Measurements from ENCODE around the gene SLC5A10. TPM values are rescaled to one million over a fixed set of nuclear protein-coding genes. Genes with fewer than 3 reads are reported as not detected.

SLC5A10 gene
- total RNA-seq, 1 donor from 2014 or later = 0.20 TPM

DNA sequence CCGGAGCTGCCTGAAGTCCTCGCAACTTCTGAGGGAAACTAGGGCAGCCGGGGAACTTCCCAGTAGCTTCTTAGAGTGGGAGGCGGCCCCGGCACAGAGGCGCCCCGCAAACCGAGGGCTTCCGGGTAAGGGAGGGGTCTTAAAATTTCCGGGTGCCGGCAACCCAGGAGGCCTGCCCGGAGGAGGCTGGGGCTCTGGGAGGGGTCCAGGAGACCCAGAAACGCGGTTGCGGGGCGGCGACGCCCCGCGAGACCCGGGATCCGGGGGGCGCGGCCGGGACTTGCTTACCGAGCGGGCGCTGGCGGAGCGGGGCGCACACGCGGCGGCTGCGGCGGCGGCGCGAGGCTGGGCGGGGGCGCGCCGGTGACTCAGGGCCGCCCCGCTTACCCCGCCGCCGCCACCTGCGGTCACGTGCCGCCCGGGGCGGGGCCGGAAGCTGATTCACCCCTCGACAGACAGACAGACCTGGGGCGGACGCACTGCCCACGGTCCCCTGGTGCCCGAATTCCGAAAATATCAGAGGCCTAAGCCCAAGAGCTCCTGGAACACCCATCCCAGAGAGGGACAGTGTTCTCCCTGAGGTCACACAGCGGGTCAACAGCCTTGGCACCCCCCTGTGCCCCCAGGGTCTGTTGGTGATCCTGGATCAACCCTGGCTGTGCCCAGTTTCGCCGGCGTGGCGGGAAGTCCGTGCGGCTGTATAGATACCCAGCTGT lies 52.6 kb downstream of the SLC5A10 start, which contains the start of gene FAM83G:
Gene FAM83G, minus strand, starts transcription at position 344 of the 716 bp plus-strand sequence. CDS start 723 bp downstream, outside the sequence.
- no peak for DNase-seq

DNA sequence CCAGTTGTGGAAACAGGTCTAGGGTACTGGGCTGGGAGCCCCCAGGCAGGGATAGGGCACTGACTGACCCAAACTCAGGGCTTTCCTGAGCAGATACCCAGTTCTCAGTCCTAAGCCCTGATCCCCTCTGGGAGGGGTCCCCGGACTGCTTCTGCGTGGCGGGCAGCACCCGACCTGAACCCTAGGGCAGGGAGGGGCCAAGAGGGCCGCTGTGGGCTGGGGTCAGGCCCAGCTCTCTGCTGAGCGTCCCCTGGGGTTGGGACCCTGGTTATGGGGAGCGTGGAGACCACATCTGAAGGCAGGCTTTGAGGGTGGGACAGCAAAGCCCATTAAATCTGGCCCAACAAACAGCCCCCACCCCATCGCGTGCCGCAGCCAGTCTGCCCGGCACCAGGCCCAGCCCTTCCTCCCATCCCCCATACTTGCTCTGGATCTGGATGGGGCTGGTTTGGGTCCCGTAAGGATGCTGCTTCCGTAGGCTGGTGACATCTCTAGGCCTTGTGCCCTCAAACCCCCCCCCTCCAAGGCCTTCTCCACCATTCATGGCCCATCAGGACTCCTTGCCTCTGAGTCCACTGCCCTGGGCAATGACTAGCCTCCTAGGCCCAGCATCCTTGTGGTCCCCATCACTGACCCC lies 53.3 kb downstream of the SLC5A10 start:
- no peak for DNase-seq

DNA sequence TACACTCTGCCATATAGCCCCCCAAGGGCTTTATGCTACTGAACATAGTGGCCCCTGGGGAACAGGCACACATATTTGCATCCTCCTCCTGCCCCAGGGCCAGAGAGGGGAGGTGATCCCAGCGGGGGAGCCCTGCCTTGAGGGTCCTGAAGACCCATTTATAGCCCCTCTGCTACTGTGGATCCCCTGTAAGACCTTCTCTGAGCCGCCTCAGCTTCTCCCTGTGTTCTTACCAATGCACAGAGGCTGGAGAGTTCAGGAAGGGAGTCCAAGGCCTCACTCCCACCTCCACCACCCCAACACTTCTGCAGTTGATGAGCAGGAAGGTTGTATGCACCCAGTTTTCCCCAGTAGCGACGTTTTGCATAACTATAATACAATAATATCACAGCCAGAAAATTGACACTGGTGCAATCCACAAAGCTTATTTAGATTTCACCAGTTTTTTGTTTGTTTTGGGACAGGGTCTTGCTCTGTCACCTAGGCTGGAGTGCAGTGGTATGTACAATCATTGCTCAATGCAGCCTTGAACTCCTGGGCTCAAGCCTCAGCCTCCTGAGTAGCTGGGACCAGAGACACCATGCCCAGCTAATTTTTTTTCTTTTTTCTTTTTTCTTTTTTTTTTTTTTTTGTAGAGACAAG lies 53.9 kb downstream of the SLC5A10 start:
- no peak for DNase-seq

DNA sequence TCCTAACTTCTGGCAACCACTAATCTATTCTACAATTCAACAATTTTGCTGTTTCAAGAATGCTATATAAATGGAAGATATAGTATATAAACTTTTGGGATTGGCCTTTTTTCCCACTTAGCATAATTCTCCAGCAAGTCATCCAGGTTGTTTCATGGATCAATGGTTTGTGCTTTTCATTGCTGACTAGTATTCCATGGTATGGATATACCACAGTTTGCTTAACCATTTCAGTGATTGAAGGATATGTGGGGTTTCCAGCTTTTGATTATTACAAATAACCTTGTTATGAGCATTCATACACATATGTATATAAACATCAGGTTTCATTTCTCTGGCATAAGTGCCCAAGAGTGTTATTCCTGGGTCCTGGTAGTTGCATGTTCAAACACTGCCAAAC lies 54.7 kb downstream of the SLC5A10 start:
- DNase-seq = no peak

GRCh38 chr17:19009970-19010369 lies 58.0 kb downstream of the SLC5A10 start:
- DNase-seq = no peak

DNA sequence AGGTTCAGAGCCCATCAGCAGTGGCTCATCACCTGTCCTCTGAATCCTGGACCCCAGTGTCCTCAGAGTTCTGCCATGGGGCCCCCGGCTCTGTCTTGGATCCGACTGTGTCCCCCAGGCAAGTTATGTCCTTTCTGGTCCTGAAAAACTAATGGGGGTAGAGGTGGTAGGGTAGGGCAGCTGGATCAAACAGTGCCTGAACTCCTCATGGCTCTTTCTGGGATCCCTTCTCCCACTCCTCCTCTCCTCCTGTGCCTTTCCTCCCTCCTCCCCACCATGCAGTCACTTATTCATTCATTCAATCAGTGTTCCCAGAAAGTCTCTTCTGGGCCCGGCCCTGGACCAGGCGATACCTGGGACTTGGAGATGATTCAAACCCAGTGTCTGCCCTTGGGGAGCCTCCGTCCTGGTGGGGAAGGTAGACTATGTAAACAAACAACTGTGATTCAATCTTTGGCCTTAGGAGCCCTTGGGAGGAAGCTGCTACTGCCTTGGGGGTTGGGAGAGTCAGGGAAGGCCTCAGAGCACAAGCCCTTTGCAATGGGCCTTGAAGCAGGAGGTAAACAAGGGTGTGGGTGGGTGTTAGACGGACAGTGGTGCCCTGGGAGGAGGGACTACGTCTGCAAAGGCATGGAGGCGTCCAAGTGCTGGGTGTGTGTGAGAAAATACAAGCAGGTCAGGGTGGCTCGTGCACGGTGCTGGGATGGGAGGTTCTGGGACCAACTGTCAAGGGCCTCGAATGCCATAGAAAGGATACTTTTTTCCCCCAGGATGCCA lies 59.0 kb downstream of the SLC5A10 start:
- DNase-seq = no peak

- DNase-seq = no peak
Observed at GRCh38 chr17:19011581-19011980, 59.6 kb downstream of the SLC5A10 start.

GRCh38 chr17:19012171-19013080 lies 60.5 kb downstream of the SLC5A10 start:
- no peak for DNase-seq

DNA sequence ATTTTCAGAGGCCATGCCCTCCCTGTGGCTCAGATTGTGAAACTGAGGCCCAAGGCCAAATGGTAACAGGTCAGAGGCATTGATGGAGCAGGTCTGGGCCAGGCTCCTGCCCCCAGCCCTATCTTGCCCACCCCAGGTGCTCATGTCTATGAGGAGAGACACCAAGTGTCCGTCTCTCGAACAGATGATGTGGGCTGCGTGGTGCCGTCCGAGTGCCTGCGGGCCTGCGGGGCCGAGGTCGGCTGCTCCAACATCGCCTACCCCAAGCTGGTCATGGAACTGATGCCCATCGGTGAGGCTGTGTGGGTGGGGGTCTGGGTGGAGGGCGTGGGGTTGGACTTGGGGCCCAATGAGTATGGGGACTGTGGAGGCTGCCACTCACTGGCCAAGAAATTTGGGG lies 61.3 kb downstream of the SLC5A10 start:
- no peak for DNase-seq

- DNase-seq = no peak
Observed at GRCh38 chr17:19013806-19014627, 62.1 kb downstream of the SLC5A10 start.

GRCh38 chr17:19014628-19015215 lies 62.8 kb downstream of the SLC5A10 start:
- no peak for DNase-seq

- DNase-seq = no peak
Observed at GRCh38 chr17:19015428-19015827, 63.5 kb downstream of the SLC5A10 start.

DNA sequence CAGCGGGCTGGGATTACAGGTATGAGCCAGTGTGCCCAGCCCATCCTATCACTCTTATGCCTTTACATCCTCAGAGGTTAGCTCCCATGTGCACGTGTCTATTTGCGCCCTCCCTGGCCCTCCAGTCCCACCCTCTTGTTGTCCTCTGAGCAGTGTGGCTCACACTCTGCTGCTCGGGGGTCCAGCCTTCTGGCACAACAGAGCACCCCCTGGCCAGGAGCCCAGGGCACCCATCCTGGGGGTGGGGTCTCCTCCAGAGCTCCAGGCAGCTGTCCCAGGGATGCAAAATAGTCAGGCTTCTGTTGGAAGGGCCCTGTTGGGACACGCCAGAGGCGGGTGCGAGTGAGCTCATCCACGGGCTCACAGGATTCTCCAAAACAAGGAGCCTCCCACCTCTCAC lies 64.3 kb downstream of the SLC5A10 start:
- no peak for DNase-seq

DNA sequence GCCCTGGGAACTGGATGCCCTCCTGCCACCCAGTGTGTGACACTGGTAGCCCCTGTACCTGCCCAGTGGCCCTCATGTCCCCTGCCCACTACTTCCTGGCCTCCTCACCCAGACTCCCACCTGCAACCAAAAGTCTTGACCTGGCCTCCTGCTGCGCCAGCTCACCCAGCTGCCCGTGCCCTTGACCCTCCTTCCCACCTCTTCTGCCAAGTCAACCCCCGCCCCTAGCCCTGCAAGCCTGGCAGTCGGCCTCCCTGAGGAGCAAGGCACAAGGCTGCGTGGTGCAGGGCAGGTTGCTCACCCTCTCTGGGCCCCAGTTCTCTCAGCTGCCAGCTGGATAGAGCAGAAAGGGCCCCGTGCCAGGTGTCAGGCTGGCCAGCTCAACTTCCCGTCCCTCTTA lies 64.9 kb downstream of the SLC5A10 start:
- no peak for DNase-seq

DNA sequence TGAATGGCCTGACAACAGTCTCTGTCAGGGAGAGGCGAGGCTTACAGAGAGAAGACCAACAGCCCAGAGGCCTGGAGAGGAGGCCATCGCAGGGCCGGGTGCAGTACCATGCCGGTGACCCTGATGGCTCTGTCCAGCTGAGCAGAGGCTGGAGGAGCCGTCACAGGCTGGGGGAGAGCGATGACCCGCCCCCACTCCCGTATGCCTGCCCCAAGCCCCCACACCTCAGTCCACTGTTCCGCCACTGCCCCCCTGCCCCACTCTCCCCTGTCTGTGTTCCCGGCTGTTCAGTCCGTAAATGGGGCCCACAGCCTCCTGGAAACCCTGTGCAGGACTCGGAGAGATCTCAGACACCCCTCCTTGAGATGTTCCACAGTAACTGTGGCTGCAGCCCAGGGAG lies 65.4 kb downstream of the SLC5A10 start:
- no peak for DNase-seq

GRCh38 chr17:19017804-19018599 lies 66.0 kb downstream of the SLC5A10 start:
- DNase-seq = no peak

DNA sequence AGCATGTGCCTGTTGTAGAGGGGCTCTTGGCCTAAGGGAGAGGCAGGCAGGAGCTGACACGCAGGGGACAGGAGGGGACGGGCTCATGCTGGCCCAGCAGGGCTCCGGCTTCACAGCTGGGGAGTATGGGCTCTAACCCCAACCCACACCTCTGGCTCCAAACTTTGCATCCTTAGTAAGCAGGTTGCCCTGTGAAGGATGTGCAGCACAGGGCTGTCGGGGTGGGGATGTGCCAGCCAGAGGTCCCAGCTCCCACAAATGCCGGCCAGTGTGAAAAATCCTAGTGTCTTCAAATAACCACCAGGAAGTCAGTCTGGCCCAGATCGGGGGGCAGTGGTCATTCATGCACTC lies 66.6 kb downstream of the SLC5A10 start:
- DNase-seq = no peak

DNA sequence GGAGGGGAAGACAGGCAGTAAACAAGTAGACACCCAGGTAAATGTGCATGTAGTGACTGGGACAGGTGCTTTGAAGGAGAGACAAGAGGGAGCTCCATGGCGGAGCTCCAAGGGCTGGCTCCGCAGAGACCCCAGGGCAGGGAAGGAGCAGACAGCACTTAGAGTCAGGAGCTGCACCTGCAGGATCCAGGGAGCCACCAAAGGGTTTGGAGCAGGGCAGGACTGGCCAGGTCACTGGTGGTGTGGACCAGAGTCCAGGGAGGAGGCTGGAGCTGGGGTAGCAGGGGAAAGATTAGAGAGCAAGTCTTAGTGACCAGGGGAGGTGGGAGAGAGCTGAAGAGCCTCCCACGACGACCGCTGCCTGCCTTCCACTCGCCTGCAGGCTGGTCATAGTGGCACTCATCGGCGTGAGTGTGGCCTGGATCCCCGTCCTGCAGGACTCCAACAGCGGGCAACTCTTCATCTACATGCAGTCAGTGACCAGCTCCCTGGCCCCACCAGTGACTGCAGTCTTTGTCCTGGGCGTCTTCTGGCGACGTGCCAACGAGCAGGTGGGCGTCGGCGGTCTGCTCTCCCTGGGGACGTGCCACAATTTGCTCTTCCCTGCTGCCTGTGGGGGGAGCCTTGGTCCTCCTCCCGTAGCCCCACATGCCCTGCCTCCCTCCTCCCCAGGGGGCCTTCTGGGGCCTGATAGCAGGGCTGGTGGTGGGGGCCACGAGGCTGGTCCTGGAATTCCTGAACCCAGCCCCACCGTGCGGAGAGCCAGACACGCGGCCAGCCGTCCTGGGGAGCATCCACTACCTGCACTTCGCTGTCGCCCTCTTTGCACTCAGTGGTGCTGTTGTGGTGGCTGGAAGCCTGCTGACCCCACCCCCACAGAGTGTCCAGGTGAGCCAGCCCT lies 67.3 kb downstream of the SLC5A10 start:
- no peak for DNase-seq

Data from skin of body (tissue), 2 donors.